Endometrial microvascular endothelial cells (primary cell): ENCODE measurements around the gene POTEC. TPM values are rescaled to one million over a fixed set of nuclear protein-coding genes. Genes with fewer than 3 reads are reported as not detected.
"Not testable (repeated sequence)": the region's sequence is repeated elsewhere in the genome, so short reads cannot be mapped to it uniquely, and the experiment has no call there.

Experiments used
- in situ Hi-C: cut with HindIII; loops from 2 replicates; pipeline ENCODE4 v1.10.0; 2017; ENCODE audit warnings: low sequenced_read_pairs, low pct_unique_long_range_greater_than_20kb; ENCODE audit errors: inconsistent ontology term
- total RNA-seq: library from RNA; depleted of rRNA; stranded (reverse); fragments of >200 nt; gene quantifications from one replicate; pipeline ENCODE4 v1.2.3, GENCODE V29; 2015; ENCODE audit errors: inconsistent ontology term

Gene POTEC
- not detected for total RNA-seq

GRCh38 chr18:14543446-14543964 is at the start of gene POTEC:
POTEC (minus strand) TSS chr18:14543600; CDS start chr18:14543146, 454 bp downstream.
- in situ Hi-C loops: not testable (repeated sequence)

DNA sequence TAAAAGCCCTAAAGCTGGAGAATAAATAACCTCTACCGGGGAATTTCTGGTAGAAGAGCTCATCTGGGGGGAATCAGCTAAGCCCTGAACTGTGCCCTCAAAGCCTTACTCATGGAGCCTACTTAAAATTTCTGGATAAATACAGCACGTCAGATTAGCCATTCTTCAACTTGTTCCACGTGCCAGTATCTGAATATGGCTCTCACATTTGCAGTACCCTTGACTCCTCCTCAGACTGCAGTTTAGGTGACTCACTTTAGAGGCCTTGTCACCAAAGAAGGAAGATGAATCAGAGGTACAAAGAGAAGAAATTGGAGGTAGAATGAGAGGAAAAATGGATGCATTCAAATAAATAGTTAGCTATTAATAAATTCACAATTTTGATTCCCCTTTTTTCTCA is 34.6 kb upstream of the POTEC start:
- in situ Hi-C loops: no loop called here

GRCh38 chr18:14559502-14559901 is 16.1 kb upstream of the POTEC start:
- in situ Hi-C loops: not testable (repeated sequence)

- in situ Hi-C loops: not testable (repeated sequence)
Measured at GRCh38 chr18:14531659-14532058, 11.7 kb downstream of the POTEC start.

DNA sequence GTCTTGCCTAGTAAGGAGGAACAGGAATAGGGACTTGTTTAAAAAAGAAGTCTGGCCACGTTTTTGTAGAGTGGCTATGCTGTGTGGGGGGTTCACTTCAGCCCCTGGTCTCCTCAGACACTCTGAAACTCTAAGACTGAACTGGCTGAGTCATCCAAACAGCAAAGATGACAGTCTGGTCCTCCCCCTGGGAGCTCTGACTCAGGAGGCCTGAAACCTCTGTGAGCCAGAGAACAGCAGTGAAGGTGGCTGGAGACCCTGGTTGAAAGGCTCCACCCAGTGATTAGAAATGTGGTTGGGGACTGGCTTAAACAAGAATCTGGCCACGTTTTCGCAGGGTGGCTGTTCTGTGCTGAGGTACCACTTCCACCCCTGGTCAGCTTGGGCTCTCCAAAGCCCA is 32.7 kb downstream of the POTEC start:
- in situ Hi-C loops: not testable (repeated sequence)

DNA sequence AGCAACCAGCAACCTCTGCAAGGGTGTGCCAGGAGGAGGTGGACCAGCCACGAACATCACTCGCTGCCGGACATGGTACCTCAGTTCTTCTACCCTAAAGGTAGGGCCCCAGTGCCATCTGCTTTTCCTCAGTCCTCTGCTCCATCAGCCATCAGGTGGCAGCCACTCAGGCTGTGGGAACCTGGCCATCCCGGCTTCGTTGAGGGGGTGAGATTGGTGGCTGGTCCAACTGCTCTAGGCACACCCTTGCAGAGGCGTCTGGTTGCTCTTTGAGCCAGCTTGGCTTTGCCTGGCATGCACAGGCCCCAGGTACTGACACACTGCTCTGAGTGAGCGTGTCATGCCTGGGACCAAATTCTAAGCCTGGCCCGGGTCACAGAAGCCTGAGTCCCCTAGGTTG is 39.7 kb downstream of the POTEC start:
- in situ Hi-C loops: not testable (repeated sequence)

GRCh38 chr18:14501894-14502293 is 41.5 kb downstream of the POTEC start:
- in situ Hi-C loops: not testable (repeated sequence)

- in situ Hi-C loops: not testable (repeated sequence)
Measured at GRCh38 chr18:14489256-14490014, 54.0 kb downstream of the POTEC start.

DNA sequence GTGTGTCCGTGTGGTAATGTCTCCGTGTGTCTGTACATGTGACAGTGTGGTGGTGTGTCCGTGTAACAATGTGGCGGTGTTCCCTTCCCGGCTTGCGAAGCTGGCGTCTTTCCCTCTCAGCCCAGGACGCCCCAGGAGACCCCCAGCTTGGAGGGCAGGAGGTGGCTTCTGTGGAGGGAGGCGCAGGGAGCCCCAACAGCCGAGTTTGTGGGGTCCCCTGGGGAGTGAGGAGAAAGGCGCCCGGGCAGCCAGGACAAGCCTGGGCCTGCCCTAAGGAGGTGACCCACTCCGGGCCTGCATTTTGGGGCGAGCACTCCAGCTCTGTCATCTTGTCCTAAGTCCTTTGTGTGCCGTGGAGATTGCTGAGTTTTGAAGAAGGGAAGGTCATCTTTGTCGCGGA is 54.6 kb downstream of the POTEC start:
- in situ Hi-C loops: not testable (repeated sequence)

GRCh38 chr18:14486926-14487580 is 56.3 kb downstream of the POTEC start:
- in situ Hi-C loops: not testable (repeated sequence)

DNA sequence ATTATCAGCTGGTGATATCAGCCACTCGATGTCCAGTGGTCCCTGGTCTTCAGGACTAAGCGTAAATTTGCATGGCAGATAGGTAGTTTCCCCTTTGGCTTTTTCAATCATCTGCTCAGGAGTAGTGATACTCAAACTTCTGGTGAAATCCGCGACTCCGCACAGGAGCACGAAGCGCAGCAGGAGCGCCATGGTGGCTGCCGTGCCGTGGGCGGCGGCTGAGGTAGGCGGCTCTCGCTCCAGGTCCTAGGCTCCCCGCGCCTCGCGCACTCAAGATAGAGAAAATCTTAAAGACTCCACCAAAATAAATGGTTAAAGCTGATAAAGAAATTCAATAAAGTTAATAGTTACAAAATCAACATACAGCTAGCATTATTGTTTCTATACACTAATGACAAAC is 64.3 kb downstream of the POTEC start:
- in situ Hi-C loops: not testable (repeated sequence)

GRCh38 chr18:14475520-14475919 is 67.9 kb downstream of the POTEC start:
- in situ Hi-C loops: not testable (repeated sequence)

- in situ Hi-C loops: not testable (repeated sequence)
Measured at GRCh38 chr18:14474752-14475151, 68.6 kb downstream of the POTEC start.

- in situ Hi-C loops: not testable (repeated sequence)
Measured at GRCh38 chr18:14474007-14474720, 69.2 kb downstream of the POTEC start.

DNA sequence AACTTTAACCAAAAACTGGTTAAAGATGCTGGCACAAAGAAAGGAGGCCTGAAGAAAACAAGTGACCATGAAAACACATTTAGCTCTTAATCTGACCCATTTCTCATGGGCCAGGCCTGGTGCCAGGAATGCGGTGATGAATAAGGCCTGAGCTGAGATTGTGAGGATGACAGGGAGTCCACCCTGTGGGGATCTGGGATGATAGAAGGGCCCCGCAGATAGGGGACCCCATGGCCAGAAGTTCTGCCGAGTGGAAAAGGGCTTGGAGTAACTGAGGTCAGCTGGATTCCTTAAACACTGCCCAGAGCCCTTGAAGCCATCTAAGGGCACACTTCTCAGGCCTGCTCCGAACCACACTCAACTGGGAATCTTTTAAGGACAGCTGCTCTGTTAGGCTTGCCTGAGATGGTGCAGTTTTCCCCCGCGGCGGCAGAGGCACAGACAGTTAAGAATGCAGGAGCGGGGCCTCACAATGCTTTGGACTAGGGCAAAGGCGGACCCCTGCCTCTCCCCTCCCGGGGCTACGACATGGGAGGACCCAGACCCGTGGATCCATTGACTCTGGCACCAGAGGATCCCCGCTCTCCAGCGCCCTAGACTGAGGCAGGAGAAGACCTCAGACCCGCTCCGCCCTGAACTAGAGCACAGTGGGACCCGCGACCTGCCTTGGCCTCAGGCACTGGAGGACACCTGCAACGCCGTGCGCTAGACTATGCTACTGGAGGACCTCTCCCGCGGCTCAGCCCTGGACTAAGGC is 70.0 kb downstream of the POTEC start:
- in situ Hi-C loops: not testable (repeated sequence)

- in situ Hi-C loops: not testable (repeated sequence)
Measured at GRCh38 chr18:14471286-14471685, 72.1 kb downstream of the POTEC start.

GRCh38 chr18:14470446-14470845 is 73.0 kb downstream of the POTEC start:
- in situ Hi-C loops: not testable (repeated sequence)

DNA sequence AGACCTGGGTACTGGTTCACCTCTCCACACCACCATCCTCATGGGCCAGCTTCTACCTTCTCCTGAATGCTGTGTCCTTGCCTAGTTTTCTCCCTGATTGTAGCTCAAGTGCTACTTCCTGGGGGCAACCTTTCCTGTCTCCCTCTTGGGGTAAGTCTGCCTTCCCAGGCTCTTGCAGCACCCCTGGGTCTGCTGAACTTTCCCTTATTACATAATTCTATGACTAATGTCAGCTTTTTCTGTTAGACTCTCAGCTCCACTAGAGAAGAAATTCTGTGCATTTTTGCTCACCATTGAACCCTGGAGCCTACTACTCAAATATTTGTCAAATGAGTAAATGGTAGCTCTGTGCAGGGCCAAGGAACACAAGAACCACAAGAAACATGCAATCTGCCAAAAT is 73.4 kb downstream of the POTEC start:
- in situ Hi-C loops: not testable (repeated sequence)

DNA sequence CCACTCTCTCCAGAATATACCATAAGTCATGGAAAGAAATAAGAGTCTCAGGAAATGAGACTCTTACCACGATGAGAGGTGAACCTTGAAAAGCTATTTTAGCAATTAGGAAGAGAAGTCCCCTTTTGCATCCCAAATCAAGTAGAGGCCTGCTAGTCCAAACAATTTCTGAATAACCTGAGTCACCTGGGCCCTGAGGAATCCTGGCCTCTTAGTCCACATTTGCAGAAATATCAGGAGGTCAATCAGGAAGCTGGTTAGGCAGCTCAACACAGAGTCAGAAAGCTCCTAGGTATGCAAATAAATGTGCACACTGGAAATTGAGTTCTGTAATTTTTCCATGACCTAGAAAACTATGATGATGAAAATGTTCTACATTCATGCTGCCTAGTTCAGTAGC is 77.4 kb downstream of the POTEC start:
- in situ Hi-C loops: not testable (repeated sequence)
